ENCODE results near the gene AGAP1. TPM values are rescaled to one million over a fixed set of nuclear protein-coding genes. Genes with fewer than 3 reads are reported as not detected.

The AGAP1 gene
- total RNA-seq, 1 donor from 2014 or later = 43.9 TPM

DNA sequence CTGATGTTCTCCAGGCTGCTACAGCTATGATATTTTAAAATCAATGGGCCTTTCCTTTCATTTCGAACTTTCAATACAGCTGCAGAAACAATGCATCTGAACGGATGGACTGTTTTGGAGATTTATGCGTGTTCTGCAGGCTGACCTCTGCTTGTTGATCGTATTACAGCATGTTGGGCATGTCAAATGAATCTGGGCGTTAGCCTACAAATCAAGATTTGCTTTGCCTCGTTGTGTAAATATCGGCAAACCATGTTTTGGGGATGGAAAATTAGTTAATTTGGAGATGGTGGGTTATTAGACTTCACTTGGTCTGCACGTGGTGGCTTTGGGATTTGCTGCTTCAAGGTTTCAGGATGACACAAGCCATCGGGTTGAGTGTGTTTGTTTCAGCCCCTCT is 129.3 kb downstream of the AGAP1 start:
- no peak overlapping the region for H3K27ac Mint-ChIP-seq (ENCODE audit: unreplicated experiment)
- H3K4me3 Mint-ChIP-seq (ENCODE audit: unreplicated experiment) = no peak overlapping the region
- H3K4me1 Mint-ChIP-seq (ENCODE audit: unreplicated experiment) = peaks cover 14% of the 10 kb centered on the region
- no peaks in the 10 kb centered on the region for H3K9me3 Mint-ChIP-seq (ENCODE audit: unreplicated experiment)
- TF ChIP-seq, protein P1, sequence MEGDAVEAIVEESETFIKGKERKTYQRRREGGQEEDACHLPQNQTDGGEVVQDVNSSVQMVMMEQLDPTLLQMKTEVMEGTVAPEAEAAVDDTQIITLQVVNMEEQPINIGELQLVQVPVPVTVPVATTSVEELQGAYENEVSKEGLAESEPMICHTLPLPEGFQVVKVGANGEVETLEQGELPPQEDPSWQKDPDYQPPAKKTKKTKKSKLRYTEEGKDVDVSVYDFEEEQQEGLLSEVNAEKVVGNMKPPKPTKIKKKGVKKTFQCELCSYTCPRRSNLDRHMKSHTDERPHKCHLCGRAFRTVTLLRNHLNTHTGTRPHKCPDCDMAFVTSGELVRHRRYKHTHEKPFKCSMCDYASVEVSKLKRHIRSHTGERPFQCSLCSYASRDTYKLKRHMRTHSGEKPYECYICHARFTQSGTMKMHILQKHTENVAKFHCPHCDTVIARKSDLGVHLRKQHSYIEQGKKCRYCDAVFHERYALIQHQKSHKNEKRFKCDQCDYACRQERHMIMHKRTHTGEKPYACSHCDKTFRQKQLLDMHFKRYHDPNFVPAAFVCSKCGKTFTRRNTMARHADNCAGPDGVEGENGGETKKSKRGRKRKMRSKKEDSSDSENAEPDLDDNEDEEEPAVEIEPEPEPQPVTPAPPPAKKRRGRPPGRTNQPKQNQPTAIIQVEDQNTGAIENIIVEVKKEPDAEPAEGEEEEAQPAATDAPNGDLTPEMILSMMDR (IDR thresholded peaks at IDR 0.05; ENCODE audit: unreplicated experiment) = no peak
- no peak for DNase-seq (ENCODE audit: low spot score)
- H3K36me3 Mint-ChIP-seq (ENCODE audit: low read depth, unreplicated experiment) = no peaks in the 10 kb centered on the region
- peaks cover 9% of the 10 kb centered on the region for H3K27me3 Mint-ChIP-seq (ENCODE audit: unreplicated experiment)

DNA sequence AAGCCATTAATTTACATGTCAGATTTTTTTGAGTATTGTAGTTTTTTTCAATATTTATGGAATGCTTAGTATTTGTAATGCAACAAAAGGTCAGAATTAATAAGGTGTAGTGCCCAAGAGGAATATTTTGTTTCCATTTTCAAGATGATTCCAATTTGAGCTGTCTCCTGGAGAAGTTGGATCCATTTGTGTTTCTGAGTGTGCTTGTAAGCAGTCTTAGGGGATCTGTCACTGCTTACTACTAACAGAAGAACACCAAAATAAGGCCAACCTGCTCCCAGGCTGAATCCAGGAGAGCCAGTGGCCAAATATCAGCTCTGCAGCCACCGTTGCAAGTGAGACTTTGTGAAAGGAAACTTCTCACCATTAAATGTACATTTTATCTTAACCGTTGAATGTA is 129.9 kb downstream of the AGAP1 start:
- Mint-ChIP-seq H3K36me3 (ENCODE audit: low read depth, unreplicated experiment) (no peaks in the 10 kb centered on the region), H3K9me3 (ENCODE audit: unreplicated experiment) (no peaks in the 10 kb centered on the region), H3K27ac (ENCODE audit: unreplicated experiment) (no peak overlapping the region), H3K27me3 (ENCODE audit: unreplicated experiment) (peaks cover 9% of the 10 kb centered on the region), H3K4me3 (ENCODE audit: unreplicated experiment) (no peak overlapping the region), H3K4me1 (ENCODE audit: unreplicated experiment) (peaks cover 14% of the 10 kb centered on the region)
- DNase-seq (ENCODE audit: low spot score) = no peak
- TF ChIP-seq, protein P1 (IDR thresholded peaks at IDR 0.05; ENCODE audit: unreplicated experiment) = no peak

DNA sequence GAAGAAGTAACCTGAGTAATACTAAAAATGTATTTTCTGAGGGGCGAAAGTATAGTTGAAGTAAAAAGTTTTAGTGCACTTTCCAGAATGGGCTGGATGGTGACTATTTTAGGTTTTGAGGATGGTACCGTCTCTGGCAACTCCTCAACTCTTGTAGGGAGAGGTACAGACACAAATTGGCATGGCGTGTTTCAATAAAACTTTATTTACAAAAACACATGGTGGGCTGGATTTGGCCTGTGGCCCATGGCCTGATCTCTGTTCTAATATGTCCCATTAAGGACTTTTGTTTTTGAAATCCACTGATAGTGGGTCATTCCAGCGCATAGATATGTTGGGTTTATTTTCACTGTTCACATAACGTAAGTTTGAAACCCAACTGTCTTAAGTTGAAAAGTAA is 132.8 kb downstream of the AGAP1 start:
- Mint-ChIP-seq H3K4me3 (ENCODE audit: unreplicated experiment) (no peak overlapping the region), H3K27ac (ENCODE audit: unreplicated experiment) (no peak overlapping the region), H3K4me1 (ENCODE audit: unreplicated experiment) (peaks cover 10% of the 10 kb centered on the region), H3K27me3 (ENCODE audit: unreplicated experiment) (peaks cover 7% of the 10 kb centered on the region), H3K9me3 (ENCODE audit: unreplicated experiment) (no peaks in the 10 kb centered on the region), H3K36me3 (ENCODE audit: low read depth, unreplicated experiment) (no peaks in the 10 kb centered on the region)
- DNase-seq (ENCODE audit: low spot score) = no peak
- TF ChIP-seq, protein P1 (IDR thresholded peaks at IDR 0.05; ENCODE audit: unreplicated experiment) = no peak

DNA sequence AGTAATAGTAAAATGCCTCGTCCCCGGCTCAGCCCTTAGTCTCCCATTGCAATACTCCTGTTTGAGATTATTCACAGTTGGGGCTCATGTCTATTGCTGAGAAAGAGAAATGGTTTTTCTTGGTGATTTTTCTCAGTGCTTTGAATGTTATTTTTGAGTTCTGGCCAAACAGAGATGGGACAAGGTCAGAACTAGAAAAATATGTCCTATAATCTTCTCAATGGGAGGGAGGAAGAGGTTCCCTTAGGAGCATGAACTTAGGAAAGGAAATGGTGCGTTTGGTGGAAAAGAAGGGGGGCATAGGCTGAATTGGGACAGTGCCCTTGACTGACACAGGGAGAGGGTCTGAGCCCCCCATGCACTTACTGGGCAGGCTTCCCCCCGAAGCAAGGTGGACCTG is 133.8 kb downstream of the AGAP1 start:
- Mint-ChIP-seq H3K4me3 (ENCODE audit: unreplicated experiment) (no peak overlapping the region), H3K36me3 (ENCODE audit: low read depth, unreplicated experiment) (no peaks in the 10 kb centered on the region), H3K4me1 (ENCODE audit: unreplicated experiment) (peaks cover 10% of the 10 kb centered on the region), H3K27me3 (ENCODE audit: unreplicated experiment) (peaks cover 4% of the 10 kb centered on the region), H3K27ac (ENCODE audit: unreplicated experiment) (no peak overlapping the region), H3K9me3 (ENCODE audit: unreplicated experiment) (no peaks in the 10 kb centered on the region)
- no peak for DNase-seq (ENCODE audit: low spot score)
- TF ChIP-seq, protein P1 (IDR thresholded peaks at IDR 0.05; ENCODE audit: unreplicated experiment) = no peak

DNA sequence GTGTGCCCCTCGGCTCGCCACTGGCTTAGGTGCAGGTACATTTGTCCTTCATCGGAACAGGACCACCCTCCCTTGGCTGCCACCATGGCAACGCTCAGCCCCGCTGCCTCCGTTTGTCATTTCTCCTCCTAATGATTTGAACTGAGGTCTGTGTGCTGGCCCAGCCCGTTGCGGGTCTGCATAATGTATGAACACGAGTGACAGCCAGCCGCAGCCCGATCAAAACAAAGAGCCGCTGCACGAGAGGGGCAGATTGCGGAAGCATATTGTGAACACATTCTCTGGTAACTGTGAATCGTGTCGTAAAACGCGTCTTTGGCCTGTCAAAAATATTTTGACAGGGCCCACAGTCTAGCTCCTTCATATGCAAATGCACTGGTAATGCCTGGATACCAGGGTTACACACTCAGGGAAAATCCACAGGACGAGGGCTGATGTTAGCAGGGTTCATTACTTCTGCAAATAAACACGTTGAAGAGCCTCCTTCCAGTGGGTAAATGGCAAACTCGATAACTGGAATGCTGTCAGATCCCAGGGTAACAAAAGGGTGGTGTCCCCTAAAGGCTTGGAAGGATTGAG is 137.0 kb downstream of the AGAP1 start:
- Mint-ChIP-seq H3K4me1 (ENCODE audit: unreplicated experiment) (peaks cover 9% of the 10 kb centered on the region), H3K36me3 (ENCODE audit: low read depth, unreplicated experiment) (no peaks in the 10 kb centered on the region), H3K4me3 (ENCODE audit: unreplicated experiment) (no peak overlapping the region), H3K27ac (ENCODE audit: unreplicated experiment) (no peak overlapping the region), H3K27me3 (ENCODE audit: unreplicated experiment) (peaks cover 6% of the 10 kb centered on the region), H3K9me3 (ENCODE audit: unreplicated experiment) (no peaks in the 10 kb centered on the region)
- TF ChIP-seq, protein P1 (IDR thresholded peaks at IDR 0.05; ENCODE audit: unreplicated experiment) = no peak
- no peak for DNase-seq (ENCODE audit: low spot score)
